Measurements from ENCODE around the gene CHKA. TPM values are rescaled to one million over a fixed set of nuclear protein-coding genes. Genes with fewer than 3 reads are reported as not detected.
A peak's percentile ranks its signal among the peaks of the same experiment; 100 is the strongest.

Gene CHKA
- total and polyA plus RNA-seq, 2 of the 8 experiments (the other 6 are each of a cell fraction or from before 2014, with no cell fraction given), result 61.2 to 86.6 TPM

- Histone ChIP-seq H3K9me3 (ENCODE audit: insufficient read depth in 2 of 2, low read depth in 1 of 2, low read length in 1 of 2) (no peaks in the 10 kb centered on the region), H3K36me3 (ENCODE audit: control insufficient read depth in 2 of 4, insufficient read depth in 4 of 4, low read length in 3 of 4) (no peaks in the 10 kb centered on the region), H3K4me3 (ENCODE audit: extremely low read depth in 1 of 4, insufficient read depth in 2 of 4, low read depth in 3 of 4, low read length in 4 of 4) (no peak overlapping the region), H2BK120ac (replicated peaks; ENCODE audit: low read depth, low read length) (no peak overlapping the region), H3K4me1 (replicated peaks in 1 of 4; ENCODE audit: control insufficient read depth in 3 of 4, insufficient read depth in 4 of 4, low read length in 3 of 4) (peaks cover 0 to 19% (median 12%) of the 10 kb centered on the region in 4 experiments; a peak in 6 of 7 replicates), H3K56ac (replicated peaks; ENCODE audit: insufficient read length, low read depth, low read length) (no peak overlapping the region), H3K27me3 (replicated peaks in 1 of 4; ENCODE audit: control insufficient read depth in 3 of 4, extremely low read depth in 1 of 4, insufficient read depth in 3 of 4, low read length in 3 of 4) (no peaks in the 10 kb centered on the region), H3K9ac (replicated peaks in 1 of 4; ENCODE audit: extremely low read depth in 1 of 4, low read depth in 3 of 4, low read length in 3 of 4) (no peak overlapping the region), H4K20me1 (replicated peaks in 1 of 2; ENCODE audit: control insufficient read depth in 1 of 2, insufficient read depth in 2 of 2, low read length in 2 of 2) (no peaks in the 10 kb centered on the region), H2BK5ac (ENCODE audit: low read depth, low read length) (peak overlapping the region; percentile 63; the same call in 1 of the 2 replicates), H4K5ac (ENCODE audit: insufficient read length, low read depth, low read length) (peak overlapping the region; percentile 35), H3K23ac (ENCODE audit: insufficient read length) (no peak overlapping the region), H3K23me2 (ENCODE audit: low read depth, low read length) (no peaks in the 10 kb centered on the region; the same call in 1 of the 2 replicates), H2BK12ac (ENCODE audit: low read depth, low read length) (peak overlapping the region; percentile 68; the same call in 1 of the 2 replicates), H3K14ac (ENCODE audit: insufficient read length) (no peak overlapping the region), H2BK20ac (ENCODE audit: low read length) (no peak overlapping the region), H2BK15ac (ENCODE audit: low read length) (0 out of 2 replicates have a peak overlapping the region, but pooled peaks have one; percentile 61), H2AK5ac (ENCODE audit: low read depth, low read length) (no peak overlapping the region), H2AFZ (ENCODE audit: low read length) (no peak overlapping the region), H4K8ac (ENCODE audit: extremely low read depth, insufficient read depth, low read length) (peak overlapping the region; percentile 43; the same call in 1 of the 2 replicates), H3K27ac (ENCODE audit: low read depth, low read length) (no peak overlapping the region), H3K4ac (replicated peaks; ENCODE audit: insufficient read length, low read depth, low read length) (peak overlapping the region; percentile 28), H3K79me1 (ENCODE audit: low read depth, low read length) (no peaks in the 10 kb centered on the region), H3K18ac (ENCODE audit: extremely low read depth, low read length) (peak overlapping the region; percentile 52), H4K91ac (replicated peaks; ENCODE audit: insufficient read length, low read length) (peak overlapping the region; percentile 97), H3K79me2 (ENCODE audit: control insufficient read depth in 1 of 2, insufficient read depth in 2 of 2, low read length in 2 of 2) (no peaks in the 10 kb centered on the region), H3K4me2 (ENCODE audit: insufficient read depth in 1 of 2, low read depth in 2 of 2, low read length in 2 of 2) (no peak overlapping the region; a peak in 1 of 4 replicates)
- DNase-seq (ENCODE audit: low read depth in 1 of 2, low spot score in 2 of 2), result no peak
- CTCF ChIA-PET (ENCODE audit: partially characterized antibody), result interaction anchor here (0.7 to 4.6 kb wide), 12 partner anchors 11 to 202 kb away, joined by 3 to 40 read pairs (median 4); partner anchors contain the start of gene NDUFS8
- TF ChIP-seq GABPA (IDR thresholded peaks at IDR 0.05; ENCODE audit: borderline replicate concordance, insufficient read depth, low read length) (no peak), ATF3 (IDR thresholded peaks at IDR 0.05; ENCODE audit: insufficient read depth, low read depth, low read length) (no peak), BRCA1 (IDR thresholded peaks at IDR 0.05; ENCODE audit: low read depth, low read length) (no peak), CTBP2 (IDR thresholded peaks at IDR 0.05; ENCODE audit: borderline replicate concordance, insufficient read depth, insufficient read length, low read length) (no peak), RAD21 (IDR thresholded peaks at IDR 0.05 in 1 of 2, conservative IDR thresholded peaks at IDR 0.05 in 1 of 2; ENCODE audit: low read depth in 2 of 2, low read length in 2 of 2) (peak; percentile 34 to 40; a peak in 3 of 4 replicates), CTCF (IDR thresholded peaks at IDR 0.05; ENCODE audit: control extremely low read depth in 1 of 3, insufficient read depth in 1 of 3, low read depth in 1 of 3, low read length in 3 of 3) (peak in 1 of 3 experiments; percentile 11; a peak in 1 of 4 replicates)
- POLR2A ChIA-PET (ENCODE audit: partially characterized antibody), result interaction anchor here (1.0 to 3.3 kb wide), 7 partner anchors 11 to 43 kb away, joined by 3 to 17 read pairs (median 4); no protein-coding TSS in a partner anchor
- FAIRE-seq, result no peak
- WGBS, 2 experiments (ENCODE audit: extremely low coverage in 1 of 2, insufficient coverage in 1 of 2, insufficient read length in 1 of 2, insufficient replicate concordance in 2 of 2, low coverage in 1 of 2, low lambda C conversion rate in 2 of 2, missing lambda C conversion rate in 1 of 2), result 84% methylated on average over 12 of the region's 12 CpGs; no CpG with 5 or more reads in 1 of the 2 experiments
Observed at GRCh38 chr11:68009391-68010089, 111.6 kb downstream of the CHKA start.

All from H1 (cell line).